Activated CD4-positive, alpha-beta T cell treated with anti-CD3 and anti-CD28 coated beads, Interleukin-2, amount 50 U/mL, for 4 hours (primary cell): ENCODE measurements around the gene GPR31.

Source experiments
- DNase-seq, 2 experiments: peaks; one replicate each; pipeline ENCODE4 v3.0.0-alpha.2; 2020

Gene GPR31

GRCh38 chr6:167116109-167116837 is 41.5 kb downstream of the GPR31 start:
- no peak for DNase-seq

- no peak for DNase-seq
Measured at GRCh38 chr6:167115054-167115453, 42.7 kb downstream of the GPR31 start.

- peak; percentile 54 to 56 for DNase-seq
Measured at GRCh38 chr6:167113935-167114910, 43.6 kb downstream of the GPR31 start.

GRCh38 chr6:167113047-167113754 is 44.6 kb downstream of the GPR31 start:
- DNase-seq: no peak

GRCh38 chr6:167112421-167112820 is 45.4 kb downstream of the GPR31 start:
- no peak for DNase-seq

GRCh38 chr6:167111597-167111996 is 46.2 kb downstream of the GPR31 start:
- no peak for DNase-seq

- no peak for DNase-seq
Measured at GRCh38 chr6:167109651-167110050, 48.1 kb downstream of the GPR31 start.

- no peak for DNase-seq
Measured at GRCh38 chr6:167108278-167108677, 49.5 kb downstream of the GPR31 start.

- DNase-seq: no peak
Measured at GRCh38 chr6:167107787-167108186, 50.0 kb downstream of the GPR31 start.

- no peak for DNase-seq
Measured at GRCh38 chr6:167106406-167106805, 51.4 kb downstream of the GPR31 start.
